ENCODE results near the gene SYNPR.

- TF ChIP-seq CTCF (IDR thresholded peaks at IDR 0.05): no peak
- TF ChIP-seq EP300 (IDR thresholded peaks at IDR 0.05): no peak
- TF ChIP-seq POLR2AphosphoS5 (IDR thresholded peaks at IDR 0.05): no peak
Measured at GRCh38 chr3:63588895-63589294, 310.8 kb downstream of the SYNPR start.

Measured in suprapubic skin (tissue), 4 donors.